ENCODE measurements around the gene LSAMP. TPM values are rescaled to one million over a fixed set of nuclear protein-coding genes. Genes with fewer than 3 reads are reported as not detected.

LSAMP gene
- total and polyA plus RNA-seq, 2 of the 8 experiments (the other 6 are each of a cell fraction or from before 2014, with no cell fraction given), result 1.8 to 5.7 TPM

GRCh38 chr3:116469546-116469945 is 24.3 kb upstream of the LSAMP start:
- Histone ChIP-seq H4K20me1 (replicated peaks in 1 of 2; ENCODE audit: control insufficient read depth in 1 of 2, insufficient read depth in 2 of 2, low read length in 2 of 2) (no peaks in the 10 kb centered on the region), H3K9ac (replicated peaks in 1 of 4; ENCODE audit: extremely low read depth in 1 of 4, low read depth in 3 of 4, low read length in 3 of 4) (no peak overlapping the region), H2BK5ac (ENCODE audit: low read depth, low read length) (no peak overlapping the region), H3K27ac (ENCODE audit: low read depth, low read length) (no peak overlapping the region), H2BK120ac (replicated peaks; ENCODE audit: low read depth, low read length) (no peak overlapping the region), H3K79me1 (ENCODE audit: low read depth, low read length) (no peaks in the 10 kb centered on the region), H2BK15ac (ENCODE audit: low read length) (no peak overlapping the region), H4K5ac (ENCODE audit: insufficient read length, low read depth, low read length) (no peak overlapping the region), H2AFZ (ENCODE audit: low read length) (no peak overlapping the region), H3K79me2 (ENCODE audit: control insufficient read depth in 1 of 2, insufficient read depth in 2 of 2, low read length in 2 of 2) (no peaks in the 10 kb centered on the region), H3K36me3 (ENCODE audit: control insufficient read depth in 2 of 4, insufficient read depth in 4 of 4, low read length in 3 of 4) (no peaks in the 10 kb centered on the region), H3K23me2 (ENCODE audit: low read depth, low read length) (no peaks in the 10 kb centered on the region; the same call in 1 of the 2 replicates), H2BK20ac (ENCODE audit: low read length) (no peak overlapping the region), H3K4me3 (ENCODE audit: extremely low read depth in 1 of 4, insufficient read depth in 2 of 4, low read depth in 3 of 4, low read length in 4 of 4) (no peak overlapping the region), H3K18ac (ENCODE audit: extremely low read depth, low read length) (no peak overlapping the region), H3K4ac (replicated peaks; ENCODE audit: insufficient read length, low read depth, low read length) (no peak overlapping the region), H2BK12ac (ENCODE audit: low read depth, low read length) (no peak overlapping the region), H3K56ac (replicated peaks; ENCODE audit: insufficient read length, low read depth, low read length) (no peak overlapping the region), H3K27me3 (replicated peaks in 1 of 4; ENCODE audit: control insufficient read depth in 3 of 4, extremely low read depth in 1 of 4, insufficient read depth in 3 of 4, low read length in 3 of 4) (no peaks in the 10 kb centered on the region), H4K91ac (replicated peaks; ENCODE audit: insufficient read length, low read length) (no peak overlapping the region), H3K9me3 (ENCODE audit: insufficient read depth in 2 of 2, low read depth in 1 of 2, low read length in 1 of 2) (no peaks in the 10 kb centered on the region), H3K4me2 (ENCODE audit: insufficient read depth in 1 of 2, low read depth in 2 of 2, low read length in 2 of 2) (no peak overlapping the region), H3K14ac (ENCODE audit: insufficient read length) (no peak overlapping the region), H2AK5ac (ENCODE audit: low read depth, low read length) (no peak overlapping the region), H3K4me1 (replicated peaks in 1 of 4; ENCODE audit: control insufficient read depth in 3 of 4, insufficient read depth in 4 of 4, low read length in 3 of 4) (peaks cover 0 to 4% (median 0%) of the 10 kb centered on the region in 4 experiments; a peak in 1 of 7 replicates), H4K8ac (ENCODE audit: extremely low read depth, insufficient read depth, low read length) (no peak overlapping the region), H3K23ac (ENCODE audit: insufficient read length) (no peak overlapping the region)
- POLR2A ChIA-PET (ENCODE audit: partially characterized antibody), result no interaction called here
- TF ChIP-seq YY1 (IDR thresholded peaks at IDR 0.05; ENCODE audit: low read depth, low read length) (no peak), MAX (IDR thresholded peaks at IDR 0.05) (no peak)
- CTCF ChIA-PET (ENCODE audit: partially characterized antibody), result interaction anchor here (0.6 to 1.0 kb wide), 3 partner anchors 8 to 161 kb away, joined by 3 to 4 read pairs (median 3); no protein-coding TSS in a partner anchor
- DNase-seq (ENCODE audit: low read depth in 1 of 2, low spot score in 2 of 2), result no peak
- WGBS, 2 experiments (ENCODE audit: extremely low coverage in 1 of 2, insufficient coverage in 1 of 2, insufficient read length in 1 of 2, insufficient replicate concordance in 2 of 2, low coverage in 1 of 2, low lambda C conversion rate in 2 of 2, missing lambda C conversion rate in 1 of 2), result 93 to 100% methylated on average over 2 to 3 of the region's 3 CpGs
- FAIRE-seq, result no peak

Data from H1 (cell line).